Esophagus mucosa (tissue), 1 donor: ENCODE data around the gene IL34. TPM values are rescaled to one million over a fixed set of nuclear protein-coding genes. Genes with fewer than 3 reads are reported as not detected.
"Not testable (repeated sequence)": the region's sequence is repeated elsewhere in the genome, so short reads cannot be mapped to it uniquely, and the experiment has no call there.

ENCODE experiments used
- ATAC-seq: fragments of 200-7000 bp; cut with Tn5 transposase; one replicate; pipeline ENCODE4 v1.9.1; 2020
- total RNA-seq: library from RNA; stranded (reverse); gene quantifications from one replicate; pipeline ENCODE4 v1.2.4, GENCODE V29; 2023
- donor health status: DM: yes; HTN: yes; CAD: no.

IL34 gene
- total RNA-seq: 7.9 TPM

DNA sequence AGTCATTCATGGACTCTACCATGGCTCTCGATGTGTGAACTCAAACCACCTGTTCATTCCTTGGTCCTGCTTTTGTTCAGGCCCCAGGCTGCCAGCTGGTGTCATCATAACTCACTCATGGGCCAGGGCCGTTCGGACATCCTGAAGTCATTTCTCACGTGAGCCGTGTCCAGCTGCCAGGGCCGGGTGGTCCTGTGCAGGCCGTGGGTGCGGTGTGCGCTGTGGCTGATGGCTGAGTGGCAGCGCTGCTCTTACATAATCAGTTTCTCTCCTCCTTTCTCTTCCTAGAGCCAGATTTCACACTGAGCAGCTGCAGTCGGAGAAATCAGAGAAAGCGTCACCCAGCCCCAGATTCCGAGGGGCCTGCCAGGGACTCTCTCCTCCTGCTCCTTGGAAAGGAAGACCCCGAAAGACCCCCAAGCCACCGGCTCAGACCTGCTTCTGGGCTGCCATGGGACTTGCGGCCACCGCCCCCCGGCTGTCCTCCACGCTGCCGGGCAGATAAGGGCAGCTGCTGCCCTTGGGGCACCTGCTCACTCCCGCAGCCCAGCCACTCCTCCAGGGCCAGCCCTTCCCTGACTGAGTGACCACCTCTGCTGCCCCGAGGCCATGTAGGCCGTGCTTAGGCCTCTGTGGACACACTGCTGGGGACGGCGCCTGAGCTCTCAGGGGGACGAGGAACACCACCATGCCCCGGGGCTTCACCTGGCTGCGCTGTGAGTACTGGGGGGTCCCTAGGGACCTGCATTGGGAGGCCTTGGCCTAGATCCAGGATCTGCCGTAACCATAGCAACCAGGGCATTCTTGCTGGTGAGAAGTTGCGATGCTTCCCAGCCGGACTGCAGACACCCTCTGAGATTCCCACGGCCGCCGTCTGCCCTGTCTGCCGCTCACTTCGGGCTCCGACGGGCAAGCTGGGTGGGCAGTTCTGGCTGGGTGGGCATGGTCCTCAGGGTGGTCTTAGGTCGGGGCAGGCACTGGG lies at the start of gene IL34:
IL34 (plus strand) TSS at position 300 of the 982 bp plus-strand sequence; CDS start at position 689, 389 bp downstream.
- ATAC-seq: no peak

DNA sequence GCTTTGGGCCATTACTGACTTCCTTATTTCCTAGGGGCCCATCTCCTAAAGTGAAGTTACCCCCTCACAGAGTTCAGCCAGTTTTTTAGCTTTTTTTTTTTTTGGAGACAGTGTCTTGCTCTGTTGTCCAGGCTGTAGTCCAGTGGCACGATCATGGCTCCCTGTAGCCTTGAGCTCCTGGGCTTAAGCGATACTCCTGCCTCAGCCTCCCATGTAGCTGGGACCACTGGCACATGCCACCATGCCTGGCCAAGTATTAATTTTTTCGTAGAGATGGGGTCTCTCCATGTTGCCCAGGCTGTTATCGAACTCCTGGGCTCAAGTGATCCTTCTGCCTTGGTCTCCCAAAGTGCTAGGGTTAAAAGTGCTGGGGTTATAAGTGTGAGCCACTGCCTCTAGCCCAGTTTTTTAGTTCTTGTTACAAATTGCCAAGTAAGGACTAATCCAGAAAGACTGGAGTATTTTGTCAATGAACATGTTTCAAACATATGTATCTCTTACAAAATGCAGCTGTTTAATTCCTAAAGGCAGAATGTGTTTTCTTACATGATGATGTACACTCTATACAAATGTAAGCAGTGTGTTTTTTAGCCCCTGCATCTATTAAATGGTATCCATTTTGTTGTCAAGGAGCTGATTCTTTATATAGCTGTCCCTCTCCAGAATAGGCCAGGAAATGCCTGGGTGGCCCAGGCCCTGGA lies 49.1 kb upstream of the IL34 start:
- ATAC-seq: no peak

DNA sequence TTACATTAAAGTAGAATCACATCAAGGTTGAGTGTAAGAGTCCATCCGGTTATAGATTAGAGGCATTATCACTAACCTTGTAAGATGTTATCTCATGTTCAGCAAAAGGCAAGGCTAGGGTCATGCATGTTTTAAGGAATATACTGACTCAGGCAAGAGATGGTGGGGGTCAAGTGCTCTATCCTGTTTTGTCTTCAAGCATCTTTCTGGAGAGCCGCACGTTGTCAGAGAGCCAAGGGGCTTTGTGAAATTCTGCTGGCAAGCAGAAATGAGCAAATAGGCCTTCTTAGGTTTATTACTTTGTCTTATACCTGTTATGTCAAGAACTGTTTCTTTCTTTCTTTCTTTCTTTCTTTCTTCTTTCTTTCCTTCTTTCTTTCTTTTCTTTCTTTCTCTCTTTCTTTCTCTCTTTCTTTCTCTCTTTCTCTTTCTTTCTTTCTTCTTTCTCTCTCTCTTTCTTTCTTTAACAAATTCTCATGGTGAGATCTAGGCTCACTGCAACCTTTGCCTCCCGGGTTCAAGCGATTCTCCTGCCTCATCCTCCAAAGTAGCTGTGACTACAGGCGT lies 47.3 kb upstream of the IL34 start:
- ATAC-seq: no peak

DNA sequence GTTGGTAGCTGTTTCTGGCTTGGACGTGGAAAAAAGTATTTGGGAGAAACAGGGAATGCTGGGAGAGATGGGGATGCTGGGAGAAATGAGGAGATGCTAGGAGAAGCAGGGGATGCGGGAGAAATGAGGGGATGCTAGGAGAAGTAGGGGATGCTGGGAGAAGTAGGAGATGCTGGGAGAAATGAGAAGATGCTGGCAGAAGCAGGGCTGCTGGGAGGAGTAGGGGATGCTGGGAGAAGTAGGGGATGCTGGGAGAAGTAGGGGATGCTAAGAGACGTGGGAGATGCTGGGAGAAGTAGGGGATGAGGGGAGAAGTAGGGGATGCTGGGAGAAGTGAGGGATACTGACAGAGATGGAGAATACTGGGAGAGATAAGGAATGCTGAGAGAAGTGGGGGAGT lies 45.6 kb upstream of the IL34 start:
- no peak for ATAC-seq

DNA sequence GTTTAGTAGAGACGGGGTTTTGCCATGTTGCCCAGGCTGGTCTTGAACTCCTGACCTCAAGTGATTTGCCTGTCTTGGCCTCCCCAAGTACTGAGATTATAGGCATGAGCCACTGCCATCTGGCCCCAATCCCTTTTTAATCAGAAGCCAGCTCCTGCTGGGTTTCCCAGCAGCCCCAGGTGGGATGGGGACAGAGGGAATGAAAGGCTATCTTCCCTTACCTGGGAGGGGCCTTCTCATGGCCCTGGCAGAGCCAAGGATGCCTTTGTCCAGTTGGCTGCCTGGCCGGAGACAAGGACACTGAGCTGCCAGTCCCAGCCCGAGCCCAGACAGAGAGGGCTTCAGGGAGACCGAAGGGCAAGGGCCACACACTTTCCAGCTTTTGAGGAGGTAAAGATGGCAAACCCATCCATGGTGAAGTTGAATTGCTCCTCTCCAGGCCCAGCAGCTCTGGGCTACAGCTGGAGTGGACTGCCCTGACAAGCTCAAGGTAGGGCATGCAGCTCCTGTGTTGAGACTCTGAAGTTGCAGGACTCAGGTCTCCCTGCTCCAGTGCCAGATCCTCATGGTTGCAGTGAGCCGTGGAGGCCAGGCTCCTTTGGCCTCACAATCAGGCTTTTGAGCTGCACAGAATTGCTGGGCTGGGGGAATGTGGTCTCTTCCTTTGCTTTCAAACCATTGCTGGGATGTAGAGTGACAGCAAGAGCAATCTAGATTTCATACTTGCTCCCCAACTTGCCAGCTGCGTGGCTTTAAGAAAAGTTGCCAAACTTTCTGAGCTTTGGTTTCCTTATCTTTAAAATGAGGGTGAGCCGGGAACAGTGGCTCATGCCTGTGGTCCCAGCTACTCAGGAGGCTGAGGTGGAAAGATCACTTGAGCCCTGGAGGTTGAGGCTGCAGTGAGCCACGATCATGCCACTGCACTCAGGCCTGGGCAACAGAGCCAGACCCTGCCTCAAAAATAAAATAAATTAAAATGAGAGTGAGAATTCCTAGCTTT lies 44.5 kb upstream of the IL34 start:
- no peak for ATAC-seq

DNA sequence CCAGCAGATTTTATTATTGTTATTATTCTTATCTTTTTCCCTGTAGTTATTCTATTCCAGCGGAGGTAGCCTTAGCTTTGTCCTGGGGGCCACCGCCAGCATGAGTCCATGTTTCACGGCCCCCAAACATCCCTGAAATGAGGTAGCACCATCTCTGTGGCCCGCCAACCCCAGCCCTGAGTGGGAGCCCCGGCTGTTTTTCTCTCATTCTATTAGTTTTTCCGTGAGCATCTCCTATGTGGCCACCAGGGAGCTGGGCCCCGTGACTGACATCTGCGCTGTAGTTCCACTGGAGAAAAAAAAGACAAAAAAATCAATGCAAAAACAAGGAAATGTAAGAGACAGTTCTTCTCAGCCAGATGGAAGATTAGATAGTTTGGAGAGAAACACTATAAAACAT lies 43.5 kb upstream of the IL34 start:
- ATAC-seq: no peak

DNA sequence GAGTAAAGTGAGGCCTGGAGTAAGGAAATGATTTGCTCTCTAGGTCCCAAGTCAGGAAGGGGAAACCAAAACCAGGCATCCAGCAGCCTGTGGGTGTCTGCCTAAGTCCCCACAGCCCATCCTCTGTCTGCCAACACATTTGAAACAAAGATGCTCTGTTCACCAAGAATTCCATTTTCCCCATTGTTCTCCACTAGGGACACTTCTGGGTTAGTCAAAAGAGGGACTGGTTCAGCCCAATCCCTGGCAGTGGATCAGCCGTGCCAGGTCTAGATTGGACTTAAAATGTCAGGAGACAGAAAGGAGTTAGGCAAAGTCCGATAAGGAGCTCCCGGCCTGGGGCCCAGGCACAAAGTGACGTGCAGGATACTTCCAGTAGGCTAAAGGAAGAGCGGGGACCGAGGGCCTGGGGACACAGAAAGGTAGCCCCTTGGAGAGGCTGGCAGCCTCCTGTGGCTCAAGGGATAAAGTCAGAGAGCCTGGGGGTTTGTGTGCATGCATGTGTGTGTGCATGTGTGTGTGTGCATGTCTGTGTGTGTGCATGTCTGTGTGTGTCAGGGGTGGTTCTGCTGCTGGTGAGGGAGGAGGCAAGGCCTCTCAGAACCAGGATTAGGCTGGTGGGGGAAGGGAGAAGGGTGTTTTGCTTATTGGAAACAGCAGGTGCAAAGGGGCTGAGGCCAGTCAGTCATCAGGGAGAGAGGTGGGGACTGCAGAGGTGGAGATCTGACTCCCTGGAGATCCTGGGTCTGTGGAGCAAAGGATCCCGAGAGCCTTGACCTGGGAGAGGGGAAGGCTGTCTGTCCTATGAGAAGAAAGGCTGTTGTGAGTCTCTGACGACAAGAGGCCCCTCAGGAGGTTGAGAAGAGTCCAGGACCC lies 41.7 kb upstream of the IL34 start:
- no peak for ATAC-seq

DNA sequence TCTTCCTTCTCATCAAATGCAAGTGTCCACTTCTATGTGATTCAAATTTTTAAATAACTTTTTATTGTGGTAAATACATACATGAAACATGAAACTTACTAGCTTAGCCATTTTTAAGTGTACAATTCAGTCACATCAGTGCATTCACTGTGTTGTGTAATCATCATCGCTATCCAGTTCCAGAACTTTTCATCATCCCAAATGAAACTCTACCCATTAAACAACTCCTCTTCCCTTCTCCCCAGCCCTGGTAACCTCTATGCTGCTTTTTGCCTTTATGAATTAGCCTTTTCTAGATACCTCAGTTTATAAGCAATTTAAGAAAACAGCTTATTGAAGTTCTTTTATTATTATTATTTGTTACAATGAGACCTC lies 41.1 kb upstream of the IL34 start:
- ATAC-seq: no peak

DNA sequence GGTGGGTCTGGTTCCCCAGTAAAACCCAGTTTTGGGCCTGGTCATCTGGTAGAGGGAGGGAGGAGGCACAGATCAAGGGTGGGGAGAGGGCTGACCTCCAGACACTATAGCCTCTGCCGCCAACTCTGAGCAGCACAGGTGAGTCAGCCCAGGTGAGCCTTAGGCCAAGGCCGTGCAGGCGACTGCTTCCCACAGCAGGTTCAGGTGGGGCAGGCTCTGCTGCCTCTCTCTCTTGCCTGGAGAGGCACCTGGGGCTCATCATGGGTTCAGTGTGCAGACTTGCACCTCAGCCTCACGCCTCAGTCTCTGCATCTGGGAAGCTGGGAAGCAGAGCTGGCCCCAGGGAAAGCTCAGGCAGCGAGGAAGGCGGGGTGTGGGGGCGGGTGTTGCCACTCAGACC lies 37.8 kb upstream of the IL34 start:
- peak; percentile 98 for ATAC-seq

DNA sequence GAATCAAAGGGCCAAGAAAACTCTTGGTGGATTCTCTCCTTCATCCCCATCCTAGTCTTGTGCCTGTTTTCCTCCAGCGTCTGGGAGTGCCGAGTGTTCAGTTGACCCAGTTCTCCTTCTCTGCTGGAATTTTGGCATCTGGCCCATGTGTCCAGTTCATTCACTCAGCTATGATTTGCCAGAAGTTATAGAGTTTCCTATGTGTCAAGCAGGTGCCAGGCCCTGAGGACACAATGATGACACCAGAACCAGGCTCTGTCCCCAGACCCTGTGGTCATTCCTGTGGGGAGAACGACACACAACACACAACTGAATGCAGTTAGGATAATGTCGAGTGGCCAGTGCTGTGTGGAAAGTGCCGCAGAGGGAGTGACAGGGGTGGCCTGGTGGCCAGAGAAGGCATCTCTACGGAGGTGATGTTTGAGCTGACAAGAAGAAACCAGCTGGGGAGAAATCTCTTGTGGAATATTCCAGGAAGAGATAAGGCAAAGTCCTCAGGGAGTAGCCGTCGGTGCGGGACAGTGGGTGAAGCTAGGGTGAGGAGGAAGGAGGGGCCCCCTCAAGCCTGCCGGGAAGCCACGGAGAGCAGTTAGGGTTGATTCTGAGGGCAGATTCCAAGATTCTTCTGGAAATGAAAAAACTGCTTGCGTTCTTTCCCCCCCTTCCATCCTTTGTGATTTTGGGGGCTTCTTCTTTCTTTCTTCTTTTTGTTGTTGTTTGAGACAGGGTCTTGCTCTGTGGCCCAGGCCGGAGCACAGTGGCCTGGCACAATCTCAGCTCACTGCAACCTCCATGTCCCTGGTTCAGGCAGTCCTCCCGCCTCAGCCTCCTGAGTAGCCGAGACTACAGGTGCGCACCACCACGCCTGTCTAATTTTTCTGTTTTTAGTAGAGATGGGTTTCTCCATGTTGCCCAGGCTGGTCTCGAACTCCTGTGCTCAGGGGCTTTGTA lies 35.8 kb upstream of the IL34 start:
- ATAC-seq: no peak

DNA sequence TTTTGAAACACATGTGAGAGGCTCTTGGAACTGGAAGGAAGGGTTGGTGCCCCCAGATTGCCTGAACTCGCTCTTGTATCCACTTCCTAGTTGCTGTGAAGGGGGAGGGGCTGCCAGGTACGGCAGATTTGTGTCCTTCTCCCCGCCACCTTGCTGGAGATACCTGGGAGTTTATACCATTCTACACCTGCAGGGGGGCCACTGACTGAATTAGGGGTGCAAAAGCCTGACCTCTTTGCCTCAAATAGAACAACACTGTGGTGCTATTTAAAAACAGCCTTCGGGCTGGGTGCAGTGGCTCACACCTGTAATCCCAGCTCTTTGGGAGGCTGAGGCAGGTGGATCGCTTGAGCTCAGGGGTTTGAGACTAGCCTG lies 35.1 kb upstream of the IL34 start:
- ATAC-seq: no peak

DNA sequence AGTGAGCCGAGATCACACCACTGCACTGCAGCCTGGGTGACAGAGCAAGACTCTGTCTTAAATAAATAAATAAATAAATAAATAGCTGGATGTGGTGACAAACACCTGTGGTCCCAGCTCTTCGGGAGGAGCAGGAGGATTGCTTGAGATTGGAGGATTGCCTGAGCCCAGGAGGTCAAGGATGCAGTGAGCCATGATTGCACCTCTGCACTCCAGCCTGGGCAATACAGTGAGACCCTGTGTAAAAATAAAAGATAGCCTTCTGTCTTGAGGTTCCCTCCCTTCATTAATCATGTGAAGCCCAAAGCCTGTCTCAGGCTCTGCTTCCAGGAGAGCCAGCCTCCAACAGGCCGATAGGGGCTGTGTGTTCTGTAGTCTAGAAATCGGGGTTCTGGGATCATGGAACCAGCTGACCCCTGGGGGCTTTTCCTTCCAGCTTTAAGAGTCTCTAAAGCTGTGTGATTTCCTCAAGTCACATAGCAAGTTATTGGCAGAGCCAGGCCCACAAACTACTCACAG lies 34.5 kb upstream of the IL34 start:
- no peak for ATAC-seq

DNA sequence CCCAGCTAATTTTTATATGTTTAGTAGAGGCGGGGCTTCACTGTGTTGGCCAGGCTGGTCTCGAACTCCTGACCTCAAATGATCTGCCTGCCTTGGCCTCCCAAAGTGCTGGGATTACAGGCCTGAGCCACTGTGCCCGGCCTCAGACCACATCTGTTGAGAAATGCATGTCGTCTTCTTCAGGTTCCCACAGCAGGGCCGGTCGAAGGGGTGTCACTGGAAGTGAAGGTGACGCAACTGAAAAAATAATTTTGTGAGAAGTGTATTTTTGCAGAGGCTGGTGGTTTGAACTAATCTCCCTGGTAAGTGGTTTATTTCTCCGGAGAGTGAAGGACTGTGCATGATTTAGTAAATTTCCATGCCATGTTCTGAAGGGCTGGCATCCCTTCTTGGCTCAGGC lies 33.4 kb upstream of the IL34 start:
- ATAC-seq: no peak

DNA sequence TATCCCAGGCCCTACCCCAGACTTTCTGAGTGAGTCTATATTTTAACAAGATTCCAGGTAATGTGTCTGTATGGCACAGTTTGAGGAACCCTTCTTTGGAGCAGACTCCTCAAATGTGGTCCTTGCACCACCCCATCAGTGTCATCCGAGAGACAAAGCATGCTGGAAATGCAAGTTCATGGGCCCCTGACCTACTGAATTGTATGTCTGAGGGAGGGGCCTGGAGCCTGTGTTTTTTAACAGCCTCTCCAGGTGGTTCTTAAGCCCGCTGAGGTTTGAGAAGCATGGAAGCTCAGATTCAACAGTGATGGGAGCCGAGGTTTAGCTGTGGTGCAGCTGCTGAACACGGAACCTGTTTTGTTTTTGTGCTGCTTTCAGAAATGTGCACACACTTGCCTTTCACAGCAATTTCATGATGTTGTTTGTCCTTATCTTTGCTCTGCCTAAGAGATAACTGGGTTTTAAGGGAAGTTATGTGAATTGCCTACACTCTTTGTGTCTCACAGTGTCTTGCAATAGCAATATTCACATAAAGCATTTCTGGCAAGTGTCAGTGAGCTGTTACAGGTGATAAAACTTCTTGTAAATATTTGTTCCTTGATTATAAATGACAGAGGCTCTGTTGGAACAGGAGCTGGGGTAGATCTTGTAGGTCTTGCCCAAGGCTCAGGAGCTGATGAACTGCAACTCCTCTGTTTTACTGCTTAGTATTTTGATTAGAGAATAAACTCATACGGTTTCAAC lies 32.0 kb upstream of the IL34 start:
- no peak for ATAC-seq

DNA sequence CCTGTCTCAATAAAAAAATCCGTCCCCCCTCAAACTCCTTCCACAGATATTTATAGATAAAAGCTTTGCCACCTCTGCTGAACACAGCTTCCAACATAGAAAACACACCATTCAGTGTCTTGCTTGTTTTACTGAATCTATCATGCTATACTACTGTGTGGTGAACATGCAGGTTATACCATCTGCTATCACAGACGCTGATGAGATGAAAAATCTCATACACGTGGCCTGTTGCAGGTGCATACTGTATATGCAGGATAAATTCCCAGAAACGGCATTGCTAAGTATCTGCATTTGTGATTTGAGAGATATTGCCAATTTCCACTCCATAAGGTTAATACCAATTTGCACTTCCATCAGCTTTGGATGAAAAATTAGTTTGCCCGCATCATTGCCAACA lies 30.4 kb upstream of the IL34 start:
- no peak for ATAC-seq

DNA sequence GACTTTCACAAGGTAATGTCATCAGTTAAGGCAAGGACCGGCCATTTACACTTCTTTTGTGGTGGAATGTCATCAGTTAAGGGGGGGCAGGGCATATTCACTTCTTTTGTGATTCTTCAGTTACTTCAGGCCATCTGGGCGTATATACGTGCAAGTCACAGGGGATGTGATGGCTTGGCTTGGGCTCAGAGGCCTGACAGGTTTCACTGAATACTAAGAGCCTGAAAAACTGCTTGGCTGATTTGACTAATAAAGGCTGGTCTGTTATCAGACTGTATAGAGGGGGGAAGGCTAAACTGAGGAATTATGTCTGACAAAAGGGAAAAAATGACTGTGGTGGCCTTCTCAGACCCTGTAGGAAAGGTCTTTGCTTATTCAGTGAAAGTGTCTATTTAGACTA lies 24.5 kb upstream of the IL34 start:
- ATAC-seq: not testable (repeated sequence)

DNA sequence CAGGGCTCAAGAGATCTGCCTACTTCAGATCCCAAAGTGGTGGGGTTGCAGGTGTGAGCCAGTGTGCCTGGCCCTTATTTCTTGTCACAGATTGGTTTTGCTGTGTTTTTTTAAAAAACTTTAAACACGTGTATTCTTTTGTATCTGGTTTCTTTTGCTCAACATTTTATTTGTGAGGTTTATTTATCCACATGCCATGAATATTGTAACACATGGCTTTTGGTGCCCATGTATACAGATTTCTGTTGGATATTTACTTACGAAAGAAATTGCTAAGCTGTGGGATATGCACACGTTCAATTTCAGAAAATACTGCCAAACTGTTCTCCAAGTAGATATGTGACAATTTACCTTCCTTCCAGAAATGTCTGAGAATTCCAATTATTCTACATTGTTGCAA lies 18.7 kb upstream of the IL34 start:
- no peak for ATAC-seq

DNA sequence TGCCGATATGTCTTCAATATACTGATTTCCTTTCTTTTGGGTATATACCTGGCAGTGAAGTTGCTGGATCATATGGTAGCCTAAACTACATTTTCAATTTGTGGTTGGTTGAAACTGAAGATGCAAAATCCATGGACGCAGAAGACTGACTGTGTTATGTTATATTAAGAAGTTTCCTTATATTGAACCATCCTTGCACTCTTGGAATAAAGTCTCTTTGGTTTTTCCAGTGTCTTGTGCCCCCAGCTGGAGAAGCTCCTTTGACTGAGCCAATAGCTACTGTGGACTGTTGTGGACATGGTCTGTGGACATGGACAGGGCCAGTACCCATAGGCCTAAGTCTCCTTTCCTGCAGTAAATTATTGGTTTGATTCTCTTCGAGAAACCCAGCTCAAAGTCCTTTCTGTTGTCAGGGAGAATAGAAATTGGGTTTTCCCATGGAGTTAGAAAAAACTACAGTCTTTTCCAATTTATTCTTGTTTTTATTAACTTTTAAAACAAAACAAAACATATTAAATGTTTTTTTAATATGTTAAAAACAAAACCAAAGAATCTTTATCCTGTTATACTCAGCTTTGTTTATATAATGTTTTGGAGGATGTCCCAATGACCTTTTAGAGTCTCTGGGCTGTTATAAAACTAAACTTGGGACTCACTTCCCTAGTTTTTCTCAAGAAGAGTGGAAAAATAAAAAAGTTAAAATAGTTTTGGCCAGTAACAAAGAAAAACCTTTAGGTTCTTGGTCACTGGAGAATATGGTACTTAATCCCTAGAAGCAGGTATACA lies 15.2 kb upstream of the IL34 start:
- ATAC-seq: no peak
